NCI-H2171 treated with DMSO at 0.1 percent for 48 hours (cell line): Measurements from ENCODE around the gene OSBPL10.

ENCODE experiments used
- DNase-seq: peaks from one replicate; lab custom pipeline; 2025; lab: John Stamatoyannopoulos, UW

OSBPL10 gene

DNA sequence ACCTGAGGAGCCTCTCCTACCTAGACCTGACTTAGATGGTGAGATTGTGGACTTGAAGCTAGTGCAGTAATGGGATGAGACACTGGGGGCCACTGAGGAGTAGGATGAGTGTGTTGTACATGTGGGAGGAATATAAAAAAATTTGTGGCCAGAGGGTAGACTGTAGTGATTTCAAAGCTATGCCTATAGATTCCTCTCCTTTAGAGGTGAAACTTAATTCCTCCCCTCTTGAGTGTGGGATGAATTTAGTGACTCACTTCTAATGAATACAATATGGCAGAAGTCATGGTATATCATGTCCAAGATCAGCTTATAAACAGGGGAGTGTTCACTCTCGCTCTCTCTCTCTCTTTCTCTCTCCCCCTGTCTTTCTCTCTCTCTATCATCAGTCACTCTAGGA, 7.2 kb upstream of the OSBPL10 start:
- DNase-seq = no peak

DNA sequence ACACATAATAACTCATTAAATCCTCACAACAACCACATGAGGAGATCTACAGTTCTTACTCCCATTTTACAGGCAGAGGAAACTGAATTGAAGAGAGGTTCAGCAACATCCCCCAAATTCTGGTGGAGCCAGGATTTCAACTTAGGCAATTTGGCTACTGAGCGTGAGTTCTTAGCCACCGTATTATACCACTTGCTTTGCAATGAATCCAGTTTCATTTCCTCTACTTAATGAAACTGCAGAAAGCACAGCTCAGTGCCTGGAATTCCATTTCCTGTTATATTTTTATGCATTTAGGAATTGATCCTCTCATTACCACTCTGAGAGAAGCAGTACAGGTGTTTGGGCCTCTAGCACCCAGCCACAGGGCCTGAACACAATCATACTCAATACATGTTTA, 4.8 kb upstream of the OSBPL10 start:
- DNase-seq = no peak

DNA sequence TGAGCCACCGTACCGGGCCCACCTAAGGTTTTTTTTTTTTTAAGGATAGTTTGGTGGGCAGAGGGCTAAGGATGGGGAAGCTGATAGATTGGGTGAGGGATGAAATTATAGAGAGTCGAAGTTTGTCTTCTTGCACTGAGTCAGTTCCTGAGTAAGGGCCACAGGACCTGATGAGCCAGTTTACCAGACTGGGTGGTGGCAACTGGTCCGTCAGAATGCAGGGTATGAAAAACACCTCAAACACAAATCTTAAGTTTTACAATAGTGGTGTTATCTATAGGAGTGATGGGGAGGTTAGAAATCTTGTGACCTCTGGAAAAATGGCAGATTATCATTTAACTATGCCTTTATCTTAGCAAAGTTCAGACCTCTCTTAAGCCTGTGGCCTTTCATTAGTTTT, 3.3 kb upstream of the OSBPL10 start:
- no peak for DNase-seq

DNA sequence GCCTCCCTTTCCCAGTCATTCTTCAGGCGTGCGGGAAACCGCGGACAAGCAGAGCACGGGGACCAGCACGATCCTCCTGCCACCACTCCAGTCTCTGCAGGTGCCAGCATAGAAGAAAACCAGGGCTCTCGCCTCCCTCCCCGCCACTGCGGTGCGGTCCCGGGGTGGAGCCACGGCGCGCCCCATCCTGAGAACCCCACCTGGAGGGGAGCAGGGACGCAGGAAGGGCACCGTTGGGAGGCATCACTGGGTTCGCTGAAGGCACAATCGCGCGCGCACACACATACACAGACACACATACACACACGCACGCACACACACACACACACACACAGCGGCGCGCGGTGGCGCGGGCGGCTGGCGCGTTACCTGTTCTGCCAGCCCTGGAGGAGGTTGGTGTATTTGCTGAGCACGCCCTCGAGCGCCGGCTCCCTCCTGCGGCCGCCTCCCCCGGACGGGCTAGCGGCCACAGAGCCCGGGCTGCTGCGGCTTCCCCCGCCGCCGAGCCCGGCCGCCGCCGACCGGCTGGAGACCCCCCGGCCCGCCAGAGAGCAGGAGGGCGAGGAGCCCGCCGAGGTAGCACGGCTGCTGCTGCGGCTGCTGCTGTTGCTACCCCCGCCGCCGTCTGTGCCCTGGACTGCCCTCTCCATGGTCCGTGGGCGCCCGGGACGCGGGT, 394 bp downstream of the OSBPL10 start:
- DNase-seq = peak; percentile 47

DNA sequence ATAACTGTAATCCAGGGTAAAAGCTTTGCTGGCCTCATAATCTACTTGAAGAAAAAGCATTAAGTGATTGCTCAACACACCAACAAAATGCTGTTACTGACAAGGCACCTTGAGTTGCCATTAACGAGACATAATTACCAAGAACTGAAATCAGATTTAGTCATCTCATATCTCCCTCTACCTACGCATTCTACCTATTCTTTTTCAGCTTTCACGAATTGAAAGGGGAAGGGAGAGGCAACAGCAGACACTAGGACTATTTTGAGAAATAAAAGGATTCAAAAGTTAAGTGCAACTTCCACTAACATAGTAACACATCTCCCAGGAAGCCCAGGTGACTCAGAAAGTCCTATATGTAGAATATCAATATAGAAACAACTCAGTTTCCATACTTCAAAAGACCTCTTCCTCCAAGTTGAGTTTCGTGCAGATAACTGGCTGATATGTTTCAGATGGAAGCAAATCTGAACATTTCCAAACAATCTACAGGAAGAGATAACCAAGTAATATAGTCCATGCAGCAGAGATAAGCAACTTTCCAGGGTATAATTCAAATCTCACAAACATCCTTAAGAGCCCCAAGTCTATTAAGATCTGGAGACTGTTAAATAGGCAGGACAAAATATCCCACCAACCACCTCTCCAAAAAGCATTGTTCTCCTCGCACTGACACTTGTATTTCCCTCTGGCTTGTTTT, 1.9 kb downstream of the OSBPL10 start:
- DNase-seq = no peak

DNA sequence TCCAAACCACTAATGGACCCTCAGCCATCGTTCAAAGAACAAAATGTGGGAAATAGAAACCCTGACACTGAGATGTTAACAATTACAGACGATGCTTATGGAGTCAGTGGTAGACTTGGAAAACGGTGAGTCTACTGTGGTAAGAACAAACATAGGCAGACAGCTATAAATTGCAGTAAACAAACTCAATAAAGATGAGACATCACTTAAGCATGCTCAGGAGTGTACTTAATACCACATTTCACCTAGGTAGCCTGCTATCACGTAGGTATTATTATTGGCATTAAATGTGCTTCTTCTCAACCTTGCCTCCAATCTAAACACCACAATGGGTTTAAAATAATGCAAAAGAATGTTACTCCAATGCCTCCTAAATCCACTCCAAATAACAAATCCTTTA, 2.5 kb downstream of the OSBPL10 start:
- DNase-seq = no peak

DNA sequence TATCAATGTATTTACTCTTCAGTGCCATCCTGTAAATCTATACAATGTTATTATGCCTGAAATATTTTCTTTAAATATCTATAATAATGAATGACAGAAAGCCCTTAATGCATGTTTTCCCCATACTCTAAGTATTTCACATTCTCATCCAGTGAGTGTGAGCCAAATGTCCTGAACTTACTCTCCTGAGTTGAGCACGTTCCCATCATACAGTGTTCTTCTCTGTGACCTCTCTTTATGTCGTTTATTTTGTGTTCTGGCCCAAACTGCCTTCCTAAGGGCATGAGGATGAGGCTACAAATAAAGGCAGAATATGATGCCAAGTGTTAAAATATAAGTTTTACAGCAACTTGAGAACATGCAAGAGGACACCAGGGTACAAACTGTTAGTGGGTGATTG, 3.3 kb downstream of the OSBPL10 start:
- DNase-seq = no peak

DNA sequence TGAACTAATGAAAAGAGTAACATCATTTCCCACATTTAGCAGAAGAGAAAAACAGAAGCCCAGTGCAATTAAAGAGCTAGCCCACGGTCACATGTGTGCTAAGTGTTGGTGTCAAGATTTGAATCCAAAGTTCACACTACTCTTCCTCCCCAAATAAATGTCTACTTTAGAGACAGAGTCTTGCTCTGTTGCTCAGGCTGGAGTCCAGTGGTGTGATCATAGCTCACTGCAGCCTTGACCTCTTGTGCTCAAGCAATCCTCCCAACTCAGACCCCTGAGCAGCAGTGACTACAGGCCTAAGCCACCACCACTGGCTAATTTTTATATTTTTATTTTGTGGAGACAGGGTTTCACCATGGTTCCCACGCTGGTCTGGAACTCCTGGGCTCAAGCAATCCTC, 4.8 kb downstream of the OSBPL10 start:
- no peak for DNase-seq

DNA sequence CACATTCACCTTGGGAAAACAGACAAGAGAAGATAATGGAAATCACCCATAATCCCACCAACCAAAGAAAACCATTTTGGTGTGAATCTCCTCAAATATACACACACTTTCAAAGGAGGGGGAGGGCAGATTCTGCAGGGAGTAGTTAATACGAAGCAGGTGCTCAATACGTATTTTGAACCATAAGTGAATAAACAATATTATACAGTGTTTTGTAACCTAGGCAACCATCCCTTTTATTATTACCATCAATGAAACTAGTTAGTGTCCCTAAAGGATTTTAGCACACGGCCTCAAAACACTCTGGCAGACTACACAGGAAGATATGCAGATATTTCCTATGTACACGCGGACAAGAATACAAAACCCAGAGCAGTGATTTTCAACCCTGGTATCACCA, 6.1 kb downstream of the OSBPL10 start:
- no peak for DNase-seq

DNA sequence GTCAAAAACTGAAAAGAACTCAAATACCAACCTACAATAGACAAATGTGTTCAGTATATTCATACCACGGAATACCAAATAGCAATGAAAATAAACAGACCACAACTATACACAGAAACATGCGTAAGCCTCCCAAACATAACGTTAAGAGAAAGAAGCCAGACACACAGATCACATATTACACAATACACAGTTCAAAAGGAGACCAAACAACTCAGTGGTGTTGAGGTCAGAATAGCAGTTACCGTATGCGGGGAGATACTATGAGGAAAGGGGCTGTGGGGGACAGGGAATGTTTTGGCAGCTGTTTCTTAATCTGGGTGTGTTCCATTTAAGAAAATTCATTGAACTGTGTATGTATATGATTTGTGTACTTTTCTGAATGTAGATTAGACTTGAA, 6.6 kb downstream of the OSBPL10 start:
- DNase-seq = no peak

DNA sequence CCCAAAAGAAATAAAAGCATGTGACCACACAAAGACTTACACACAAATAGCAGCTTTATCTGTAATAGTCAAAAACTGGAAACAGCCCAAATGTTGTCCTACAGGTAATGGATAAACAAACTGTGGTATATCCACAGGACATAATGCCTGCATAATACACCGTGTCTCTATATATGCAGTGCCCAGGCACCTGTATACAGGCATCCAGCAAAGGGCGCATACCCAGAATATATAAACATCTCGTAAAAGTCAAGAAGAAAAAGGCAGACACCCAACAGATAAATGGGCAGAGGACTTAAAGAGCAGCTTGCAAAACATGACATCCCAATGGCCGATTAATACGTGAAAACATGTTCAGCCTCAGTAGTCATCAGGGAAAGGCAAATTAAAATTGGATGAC, 7.2 kb downstream of the OSBPL10 start:
- DNase-seq = no peak

DNA sequence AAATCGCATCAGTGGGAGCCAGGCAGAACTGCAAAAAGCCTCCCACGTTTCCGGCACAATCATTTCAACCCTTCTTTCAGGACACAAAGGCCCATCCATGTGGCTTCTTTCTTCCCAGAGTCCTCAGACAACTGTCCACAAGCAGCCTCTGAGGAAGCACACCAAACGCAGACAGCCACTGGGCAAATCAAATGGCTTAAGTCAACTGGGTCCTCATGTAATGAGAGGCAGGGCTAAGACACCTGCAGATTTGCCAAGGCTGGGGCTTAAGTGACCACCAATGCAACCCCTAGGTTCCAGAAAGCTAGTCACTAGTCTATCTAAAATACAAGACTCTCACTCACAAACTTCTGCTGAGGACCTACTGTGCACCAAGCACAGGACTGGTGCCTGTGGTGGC, 8.0 kb downstream of the OSBPL10 start:
- no peak for DNase-seq

DNA sequence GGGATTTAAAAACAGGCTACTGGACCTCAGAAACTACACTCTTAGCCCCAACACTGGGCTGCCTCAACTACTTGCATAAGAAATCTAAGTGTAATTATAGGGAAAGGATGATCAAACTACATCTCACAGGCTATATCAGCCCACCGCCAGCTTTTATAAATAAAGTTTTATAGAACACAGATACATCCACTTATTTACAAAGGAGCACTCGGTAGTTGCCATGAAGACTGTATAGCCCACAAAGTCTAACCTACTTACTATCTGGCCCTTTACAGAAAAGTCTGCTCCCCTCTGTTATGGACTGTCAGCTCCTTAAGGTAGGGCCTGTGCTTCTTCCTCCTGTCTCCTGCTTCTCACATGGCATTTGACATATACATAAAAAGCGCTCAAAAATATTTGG, 9.5 kb downstream of the OSBPL10 start:
- no peak for DNase-seq

DNA sequence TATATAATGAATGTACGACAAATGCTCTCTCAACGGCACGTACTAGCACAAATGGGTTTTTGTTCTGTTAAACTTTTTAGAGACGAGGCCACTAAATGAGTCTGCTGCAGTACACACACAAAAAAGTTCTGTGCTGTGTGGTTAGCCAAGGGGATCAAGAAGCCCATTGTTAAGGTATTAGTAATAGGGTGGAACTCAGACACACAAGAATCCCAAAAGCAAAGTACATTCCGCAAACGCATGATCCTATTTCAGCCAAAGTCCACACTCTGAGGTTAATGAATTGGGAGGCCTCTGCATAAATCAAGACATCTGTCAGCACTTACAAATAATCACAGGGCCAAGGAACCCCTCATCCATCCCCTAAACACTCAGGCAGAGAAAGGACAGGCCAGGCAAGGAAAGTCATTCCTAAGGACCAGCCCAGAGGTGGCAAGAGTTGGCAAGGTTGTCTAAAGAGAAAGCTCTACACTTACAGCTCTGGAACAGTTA, 12.1 kb downstream of the OSBPL10 start:
- DNase-seq = no peak

DNA sequence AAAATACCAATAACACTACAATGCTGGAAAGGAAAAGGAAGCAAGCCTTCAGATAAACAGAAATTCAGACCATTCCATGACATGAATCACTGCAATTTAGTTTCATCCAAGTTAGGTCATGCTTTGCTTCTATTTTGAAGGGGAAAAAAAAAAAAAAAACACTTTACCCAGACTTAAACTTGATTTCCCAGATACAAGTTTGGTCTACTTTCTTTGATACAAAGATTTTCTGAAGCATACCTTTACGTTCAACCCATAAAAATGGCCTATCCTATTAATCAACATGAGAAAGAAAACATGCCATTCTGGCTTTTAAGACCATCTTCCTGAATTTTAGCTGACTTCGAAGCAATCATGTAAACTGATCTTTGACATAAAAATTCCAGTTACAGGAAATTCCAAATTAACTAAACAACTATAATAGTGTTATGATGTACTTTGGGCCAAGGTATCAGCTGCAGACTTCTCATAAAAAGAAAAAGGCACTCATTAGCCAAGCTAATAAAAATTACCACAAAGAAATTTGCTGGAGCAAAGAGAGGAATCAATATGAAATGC, 12.6 kb downstream of the OSBPL10 start:
- DNase-seq = no peak

DNA sequence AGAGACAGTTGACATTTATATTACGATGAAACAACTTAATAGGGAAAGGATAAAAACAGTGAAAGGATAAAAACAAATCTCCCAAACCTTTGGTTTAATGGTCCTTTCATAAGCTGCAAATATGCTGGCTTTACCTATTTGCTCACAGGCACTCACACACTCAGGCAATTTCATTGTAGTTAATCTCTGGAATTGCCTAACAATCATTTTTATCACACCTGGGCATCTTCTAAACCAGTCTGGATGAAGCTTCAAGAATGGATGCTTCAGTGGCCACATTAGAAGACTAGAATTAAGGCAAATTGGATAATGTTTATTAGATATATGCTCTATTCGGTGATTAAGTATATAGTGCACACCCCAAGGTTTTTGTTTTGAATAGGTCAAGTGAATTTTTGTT, 13.5 kb downstream of the OSBPL10 start:
- no peak for DNase-seq

DNA sequence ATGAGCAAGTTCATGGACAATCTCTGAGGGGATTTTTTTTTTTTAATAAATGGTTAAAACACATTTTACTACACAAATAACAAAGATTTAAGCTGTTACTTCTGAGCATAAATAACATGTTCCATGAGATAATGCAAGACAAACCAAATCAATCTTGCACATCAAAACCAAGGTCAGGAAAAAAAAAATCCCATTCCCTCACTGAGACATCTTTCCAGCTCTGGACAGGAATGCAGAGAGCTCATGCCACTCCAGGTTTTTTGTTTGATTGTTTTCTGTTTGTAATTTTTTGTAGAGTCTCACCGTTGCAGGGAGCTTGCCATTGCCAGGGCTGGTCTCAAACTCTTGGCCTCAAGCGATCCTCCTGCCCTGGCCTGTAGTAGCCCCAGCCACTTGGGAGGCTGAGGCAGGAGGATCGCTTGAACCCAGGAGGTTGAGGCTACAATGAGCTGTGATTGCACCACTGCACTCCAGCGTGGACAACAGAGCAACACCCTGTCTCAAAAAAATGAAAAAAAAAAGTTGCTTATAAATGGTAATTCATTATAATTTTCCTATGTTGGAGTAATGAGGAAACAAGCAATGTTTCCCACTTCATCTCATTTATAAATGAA, 14.0 kb downstream of the OSBPL10 start:
- no peak for DNase-seq

DNA sequence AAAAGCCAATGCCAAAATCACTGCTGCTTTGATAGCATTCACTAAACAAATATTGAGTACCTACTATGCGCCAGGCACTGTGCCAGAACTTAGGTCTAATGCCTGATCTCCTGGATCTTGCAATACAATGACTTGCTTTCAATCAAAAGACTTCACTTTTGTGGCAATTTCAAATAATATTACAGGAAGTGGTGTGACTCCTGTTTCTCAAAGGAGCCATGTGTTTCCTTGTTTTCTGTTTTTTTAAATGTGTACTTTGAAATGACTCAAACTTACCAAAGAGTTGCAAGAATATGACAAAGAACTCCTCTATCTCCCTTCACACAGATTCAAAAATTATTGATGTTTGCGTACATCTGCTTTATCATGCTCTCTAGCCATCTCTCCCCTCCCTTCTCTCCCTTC, 18.3 kb downstream of the OSBPL10 start:
- no peak for DNase-seq

DNA sequence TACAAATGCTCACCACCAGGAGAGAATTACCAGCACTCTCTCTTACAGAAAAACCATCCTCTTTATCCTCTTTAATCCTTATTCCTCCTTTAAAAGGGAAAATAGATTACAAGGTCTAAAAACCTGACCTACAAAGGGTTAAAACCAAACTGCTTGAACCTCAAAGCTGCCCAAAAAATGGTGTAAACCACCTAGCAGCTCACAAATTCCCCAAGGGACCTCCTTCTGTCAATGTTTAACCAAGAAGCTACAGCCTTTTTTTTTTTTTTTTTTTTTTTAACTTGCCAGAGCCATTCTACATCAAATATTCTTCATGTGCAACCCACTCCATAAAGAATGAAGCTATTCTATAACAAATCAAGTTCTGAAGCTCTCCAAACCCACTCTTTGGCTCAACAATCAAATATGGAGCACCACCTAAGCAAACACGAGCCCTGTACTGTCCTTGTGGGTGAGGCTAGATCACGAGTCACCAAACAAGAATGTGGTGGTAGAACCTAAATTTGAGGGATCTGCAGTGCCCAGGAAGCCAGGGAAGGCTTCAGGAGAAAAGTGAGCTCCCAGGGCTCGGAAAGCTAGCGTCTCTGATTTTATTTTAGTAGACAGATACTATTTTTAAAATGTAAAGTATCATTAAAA, 20.1 kb downstream of the OSBPL10 start:
- peak; percentile 83 for DNase-seq

DNA sequence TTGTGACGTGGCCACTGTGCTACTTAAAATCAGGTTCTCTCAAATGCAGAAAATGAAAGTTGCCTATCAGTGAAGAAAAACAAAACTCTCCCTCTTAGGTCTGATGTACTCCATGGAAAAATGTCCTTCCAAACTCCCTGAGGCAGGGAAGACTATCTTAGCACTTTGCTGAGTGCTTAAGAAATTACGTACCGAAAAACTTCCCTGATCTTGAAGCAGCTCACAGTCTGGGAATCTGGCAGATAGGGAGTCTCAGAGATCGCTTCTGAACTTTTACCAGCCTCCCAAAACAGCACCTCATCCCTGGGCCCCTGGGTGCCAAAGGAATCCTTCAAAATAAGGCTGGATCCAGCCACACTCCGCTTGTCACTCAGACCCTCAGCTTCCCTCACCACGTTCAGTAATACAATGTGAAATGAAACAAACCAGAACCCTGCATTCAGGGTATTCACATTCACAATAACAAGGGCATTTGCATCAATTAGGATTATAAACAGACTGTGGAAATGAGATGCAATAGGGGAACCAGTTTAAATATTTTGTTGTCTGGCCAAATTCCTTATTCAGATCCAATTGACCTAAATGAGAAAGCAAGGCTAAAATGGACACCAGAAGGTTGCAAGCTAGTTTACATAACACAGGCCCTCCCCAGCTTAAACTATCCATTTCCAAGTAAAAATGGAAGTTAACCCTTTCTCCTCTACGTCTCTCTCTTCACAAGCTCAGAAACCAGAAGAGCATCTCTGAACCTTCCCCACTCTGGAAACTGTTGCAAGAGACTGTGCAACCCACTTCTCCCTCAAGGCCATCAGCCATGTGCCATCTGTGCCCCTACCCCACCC, 20.9 kb downstream of the OSBPL10 start:
- peak; percentile 63 for DNase-seq

DNA sequence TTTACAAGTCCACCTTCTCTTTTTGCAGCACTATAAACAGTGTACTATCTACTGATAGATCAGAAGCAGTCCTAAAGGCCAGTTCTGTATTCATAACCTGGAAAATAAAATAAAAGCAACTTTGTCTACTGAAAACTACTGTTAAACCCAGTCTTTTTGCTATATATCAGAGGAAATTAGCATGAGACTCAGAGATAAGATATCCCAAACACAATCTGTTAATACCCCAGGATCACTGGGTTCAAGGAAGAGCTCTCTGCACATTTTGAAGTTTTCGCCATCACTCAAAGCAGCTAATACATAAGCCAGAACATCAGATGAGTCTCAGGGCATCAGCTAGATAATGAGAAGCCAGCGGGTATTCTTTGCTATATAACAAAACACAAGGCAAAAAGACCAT, 21.8 kb downstream of the OSBPL10 start:
- no peak for DNase-seq

DNA sequence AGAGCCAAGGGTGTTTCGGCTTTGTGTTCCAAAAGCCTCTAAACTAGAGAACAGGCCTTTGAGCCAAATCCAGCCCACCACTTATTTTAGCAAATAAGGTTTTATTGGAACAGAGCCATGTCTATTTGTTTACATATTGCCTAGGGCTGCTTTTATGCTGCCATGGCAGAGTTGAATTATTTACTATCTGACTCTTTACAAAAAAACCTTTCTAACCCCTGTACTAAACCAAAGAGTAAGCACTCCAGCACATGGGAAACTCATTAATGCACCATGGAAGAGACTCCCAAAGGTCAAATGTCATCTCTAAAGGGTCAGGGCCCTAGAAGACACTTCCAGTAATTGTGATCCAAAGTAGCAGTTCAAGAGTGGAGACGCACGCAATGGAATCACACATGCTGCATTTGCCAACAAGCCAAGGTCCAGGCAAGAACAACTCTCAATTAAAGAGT, 22.3 kb downstream of the OSBPL10 start:
- no peak for DNase-seq
